Naive thymus-derived CD8-positive, alpha-beta T cell (primary cell): Measurements from ENCODE around the gene DGKQ. TPM values are rescaled to one million over a fixed set of nuclear protein-coding genes. Genes with fewer than 3 reads are reported as not detected.
A peak's percentile ranks its signal among the peaks of the same experiment; 100 is the strongest.

Experiments used
- ATAC-seq, 2 donors: fragments of 150-1000 bp; cut with Tn5 transposase in 1 of 2; sonication (Bioruptor Pico), chemical (Tn5 transposase) in 1 of 2; 1 replicate in 1 of 2; 2 replicates in 1 of 2; pipeline ENCODE4 v1.10.0; 2021; ENCODE audit warnings: mild to moderate bottlenecking in 2 of 2, moderate library complexity in 2 of 2
- POLR2A ChIA-PET: fragments of 350-600 bp; sonication (Branson Sonifier 250); formaldehyde crosslinking; loops from one replicate; lab custom pipeline; 2021; ENCODE audit warnings: antibody characterized with exemption; lab: Charles Lee
- DNase-seq, 10 donors: peaks; one replicate each; pipeline versions ENCODE4 v3.0.0 to v3.0.0-alpha.2; 2020 to 2022
- H3K27ac Mint-ChIP-seq, 10 donors: one replicate each; pipeline ENCODE4 v1.8.0; 2020 to 2022; ENCODE audit warnings: mild to moderate bottlenecking in 10 of 10, mixed read lengths in 10 of 10, moderate library complexity in 4 of 10, inconsistent platforms in 1 of 10
- H3K27me3 Mint-ChIP-seq, 5 donors: one replicate each; pipeline ENCODE4 v1.8.0; 2021 to 2022; ENCODE audit warnings: mixed read lengths in 5 of 5
- H3K36me3 Mint-ChIP-seq, 3 donors: one replicate each; pipeline ENCODE4 v1.8.0; 2020 to 2022; ENCODE audit warnings: mixed read lengths in 3 of 3, mild to moderate bottlenecking in 2 of 3, inconsistent platforms in 1 of 3
- H3K4me1 Mint-ChIP-seq, 4 donors: one replicate each; pipeline ENCODE4 v1.8.0; 2021 to 2022; ENCODE audit warnings: mixed read lengths in 4 of 4
- H3K4me3 Mint-ChIP-seq, 10 donors: one replicate each; pipeline ENCODE4 v1.8.0; 2020 to 2022; ENCODE audit warnings: mild to moderate bottlenecking in 10 of 10, mixed read lengths in 10 of 10, moderate library complexity in 6 of 10, inconsistent platforms in 1 of 10
- H3K9me3 Mint-ChIP-seq, 9 donors: one replicate each; pipeline ENCODE4 v1.8.0; 2020 to 2022; ENCODE audit warnings: mixed read lengths in 9 of 9, mild to moderate bottlenecking in 3 of 9, inconsistent platforms in 1 of 9, moderate library complexity in 1 of 9
- polyA plus RNA-seq, 3 donors: library from polyadenylated mRNA; unstranded; fragments of 300-500 nt; fragmentation: Illumina TruSeq; gene quantifications; one replicate each; pipeline ENCODE4 v1.2.3, GENCODE V29; 2021
- total RNA-seq, 8 experiments: library from RNA in 2 of 8; stranded (reverse) in 2 of 8; gene quantifications; one replicate each; pipeline ENCODE4 v1.2.3 and lab custom pipeline; 2021 to 2026

The DGKQ gene, protein sequence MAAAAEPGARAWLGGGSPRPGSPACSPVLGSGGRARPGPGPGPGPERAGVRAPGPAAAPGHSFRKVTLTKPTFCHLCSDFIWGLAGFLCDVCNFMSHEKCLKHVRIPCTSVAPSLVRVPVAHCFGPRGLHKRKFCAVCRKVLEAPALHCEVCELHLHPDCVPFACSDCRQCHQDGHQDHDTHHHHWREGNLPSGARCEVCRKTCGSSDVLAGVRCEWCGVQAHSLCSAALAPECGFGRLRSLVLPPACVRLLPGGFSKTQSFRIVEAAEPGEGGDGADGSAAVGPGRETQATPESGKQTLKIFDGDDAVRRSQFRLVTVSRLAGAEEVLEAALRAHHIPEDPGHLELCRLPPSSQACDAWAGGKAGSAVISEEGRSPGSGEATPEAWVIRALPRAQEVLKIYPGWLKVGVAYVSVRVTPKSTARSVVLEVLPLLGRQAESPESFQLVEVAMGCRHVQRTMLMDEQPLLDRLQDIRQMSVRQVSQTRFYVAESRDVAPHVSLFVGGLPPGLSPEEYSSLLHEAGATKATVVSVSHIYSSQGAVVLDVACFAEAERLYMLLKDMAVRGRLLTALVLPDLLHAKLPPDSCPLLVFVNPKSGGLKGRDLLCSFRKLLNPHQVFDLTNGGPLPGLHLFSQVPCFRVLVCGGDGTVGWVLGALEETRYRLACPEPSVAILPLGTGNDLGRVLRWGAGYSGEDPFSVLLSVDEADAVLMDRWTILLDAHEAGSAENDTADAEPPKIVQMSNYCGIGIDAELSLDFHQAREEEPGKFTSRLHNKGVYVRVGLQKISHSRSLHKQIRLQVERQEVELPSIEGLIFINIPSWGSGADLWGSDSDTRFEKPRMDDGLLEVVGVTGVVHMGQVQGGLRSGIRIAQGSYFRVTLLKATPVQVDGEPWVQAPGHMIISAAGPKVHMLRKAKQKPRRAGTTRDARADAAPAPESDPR
- 10 to 100 TPM; 37.4 to 39.9 TPM for total RNA-seq
- 10 to 100 TPM in 2 of 3 donors, 1 to 10 TPM in 1; 2.2 to 17.3 (median 10.0) TPM for polyA plus RNA-seq
- total RNA-seq (lab: John Stamatoyannopoulos, UW): 61.5 to 152 (median 108) reads per million in 6 experiments

DNA sequence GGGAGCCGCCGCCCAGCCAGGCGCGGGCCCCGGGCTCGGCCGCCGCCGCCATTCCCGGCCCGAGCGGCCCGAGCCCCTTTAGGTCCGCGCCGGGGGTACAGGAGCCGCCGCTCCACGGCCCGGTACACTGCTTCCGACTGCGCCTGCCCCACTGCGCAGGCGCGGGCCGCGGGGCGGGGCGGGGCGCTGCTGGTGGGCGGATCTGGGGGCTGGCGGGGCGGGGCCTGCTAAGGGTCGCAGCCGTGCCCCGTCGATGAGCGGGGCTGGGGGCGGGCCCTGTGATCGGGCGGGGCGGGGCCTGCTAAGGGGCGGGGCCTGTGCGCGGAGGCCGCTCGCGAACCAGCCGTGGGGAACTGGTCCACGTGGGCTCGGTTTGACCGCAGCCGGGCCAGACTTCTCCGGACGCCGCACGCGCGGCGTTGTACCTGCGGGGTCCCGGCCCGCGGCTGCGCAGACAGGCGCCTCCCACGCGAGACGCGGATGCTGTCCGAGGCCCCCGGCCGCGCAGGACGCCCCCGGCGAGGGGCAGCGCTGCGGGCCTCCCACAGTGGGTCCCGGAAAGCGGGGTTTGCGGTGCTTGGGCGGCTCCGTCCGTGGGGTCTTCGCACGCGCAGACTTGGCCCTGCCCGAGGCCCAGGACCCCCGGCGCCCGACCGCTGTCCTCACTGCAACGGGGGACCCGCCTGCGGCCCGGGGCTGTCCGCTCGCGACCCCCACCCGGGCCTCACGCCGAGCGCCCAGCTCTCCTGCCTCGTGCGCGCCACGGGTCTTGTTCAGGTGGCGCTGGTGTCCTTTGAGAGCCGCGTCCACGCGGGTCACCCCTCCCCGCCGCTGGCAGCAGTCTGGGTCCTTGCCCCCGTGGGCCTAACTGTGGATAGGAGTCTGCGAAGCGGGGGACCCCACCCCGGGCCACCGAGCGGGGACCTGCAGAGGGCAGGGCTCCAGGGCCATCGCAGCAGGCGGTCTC is at the start of gene DGKQ:
Gene DGKQ (minus strand): TSS at position 139 of the 967 bp plus-strand sequence. CDS start 87 bp downstream, at position 52.
- DNase-seq (peak; percentile 73 to 93 (median 88)), ATAC-seq (peak; percentile 79 to 80)
- Mint-ChIP-seq H3K36me3 (no peaks in the 10 kb centered on the region), H3K4me1 (peaks cover 6 to 24% (median 19%) of the 10 kb centered on the region in 4 donors), H3K27ac (peak within 1 kb of the TSS in 3 of 10 donors; percentile 33 to 44 (median 43)), H3K27me3 (no peaks in the 10 kb centered on the region), H3K4me3 (peak within 1 kb of the TSS in 9 of 10 donors; percentile 33 to 71 (median 57)), H3K9me3 (peaks cover 0 to 2% (median 0%) of the 10 kb centered on the region in 9 donors)
- POLR2A ChIA-PET: interaction anchor here (2.6 to 3.0 kb wide), 2 partner anchors 13 to 41 kb away, joined by 9 to 16 read pairs; partner anchors contain the start of genes GAK, IDUA and TMEM175

DNA sequence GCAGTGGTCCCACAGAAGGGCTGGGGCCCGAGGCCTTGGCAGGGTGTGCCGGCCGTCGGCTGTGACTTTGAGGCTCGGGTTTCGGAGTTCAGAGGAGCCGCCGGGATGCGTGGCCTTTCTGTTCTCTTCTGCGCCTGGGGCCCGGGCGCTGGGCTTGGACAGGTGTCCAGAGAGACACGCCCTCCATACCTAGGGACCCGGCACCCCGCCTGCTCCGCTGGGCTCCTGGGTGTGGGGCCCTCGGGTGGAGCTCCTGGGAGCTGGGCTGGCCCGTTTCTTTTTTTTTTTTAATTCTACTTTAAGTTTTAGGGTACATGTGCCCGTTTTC is 49.3 kb upstream of the DGKQ start:
- POLR2A ChIA-PET: no interaction called here
- ATAC-seq (no peak), DNase-seq (no peak)
- Mint-ChIP-seq H3K36me3 (peaks cover 0 to 2% (median 0%) of the 10 kb centered on the region in 3 donors), H3K27ac (no peak overlapping the region), H3K9me3 (no peaks in the 10 kb centered on the region), H3K4me3 (no peak overlapping the region), H3K4me1 (peaks cover 0 to 8% (median 3%) of the 10 kb centered on the region in 4 donors), H3K27me3 (no peaks in the 10 kb centered on the region)

- H3K4me3 Mint-ChIP-seq: no peak overlapping the region
- H3K4me1 Mint-ChIP-seq: peaks cover 0 to 8% (median 3%) of the 10 kb centered on the region in 4 donors
- POLR2A ChIA-PET: no interaction called here
- H3K27ac Mint-ChIP-seq: no peak overlapping the region
- H3K9me3 Mint-ChIP-seq: no peaks in the 10 kb centered on the region
- no peak for ATAC-seq
- no peaks in the 10 kb centered on the region for H3K27me3 Mint-ChIP-seq
- H3K36me3 Mint-ChIP-seq: peaks cover 0 to 2% (median 0%) of the 10 kb centered on the region in 3 donors
- DNase-seq: no peak
Measured at GRCh38 chr4:1022051-1022738, 48.8 kb upstream of the DGKQ start.

GRCh38 chr4:1021386-1022050 is 48.1 kb upstream of the DGKQ start:
- ATAC-seq: no peak
- no peak overlapping the region for H3K4me3 Mint-ChIP-seq
- no peaks in the 10 kb centered on the region for H3K9me3 Mint-ChIP-seq
- POLR2A ChIA-PET: no interaction called here
- no peak overlapping the region for H3K27ac Mint-ChIP-seq
- peaks cover 0 to 2% (median 0%) of the 10 kb centered on the region in 3 donors for H3K36me3 Mint-ChIP-seq
- DNase-seq: no peak
- H3K4me1 Mint-ChIP-seq: peaks cover 0 to 8% (median 3%) of the 10 kb centered on the region in 4 donors
- H3K27me3 Mint-ChIP-seq: no peaks in the 10 kb centered on the region

- ATAC-seq (no peak), DNase-seq (no peak)
- POLR2A ChIA-PET: no interaction called here
- peaks cover 0 to 3% (median 1%) of the 10 kb centered on the region in 4 donors for H3K4me1 Mint-ChIP-seq
- no peaks in the 10 kb centered on the region for H3K9me3 Mint-ChIP-seq
- no peak overlapping the region for H3K4me3 Mint-ChIP-seq
- no peak overlapping the region for H3K27ac Mint-ChIP-seq
- H3K27me3 Mint-ChIP-seq: no peaks in the 10 kb centered on the region
- no peaks in the 10 kb centered on the region for H3K36me3 Mint-ChIP-seq
Measured at GRCh38 chr4:1019729-1020470, 46.5 kb upstream of the DGKQ start.

DNA sequence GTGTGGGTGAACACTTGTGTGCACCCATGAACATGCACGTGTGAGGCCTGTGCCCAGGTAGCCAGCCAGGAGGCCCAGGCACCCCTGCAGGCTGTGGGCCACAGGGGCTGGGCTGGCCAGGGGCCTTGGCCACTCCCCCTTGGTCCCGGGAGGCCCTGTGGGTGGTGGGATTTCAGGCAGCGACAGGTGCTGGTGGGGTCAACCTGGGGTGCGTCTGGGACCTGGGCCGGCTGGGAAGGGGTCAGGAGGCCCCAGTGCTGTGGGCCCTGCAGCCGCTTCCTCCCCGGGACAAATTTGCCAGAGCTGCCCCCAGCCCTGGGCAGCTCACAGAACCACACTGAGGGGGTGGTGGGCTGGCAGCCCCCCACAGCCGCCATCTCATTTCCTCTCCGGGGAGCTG is 46.0 kb upstream of the DGKQ start:
- Mint-ChIP-seq H3K9me3 (no peaks in the 10 kb centered on the region), H3K4me3 (no peak overlapping the region), H3K4me1 (peaks cover 0 to 3% (median 2%) of the 10 kb centered on the region in 4 donors), H3K36me3 (no peaks in the 10 kb centered on the region), H3K27me3 (no peaks in the 10 kb centered on the region), H3K27ac (no peak overlapping the region)
- ATAC-seq (no peak), DNase-seq (no peak)
- POLR2A ChIA-PET: no interaction called here

DNA sequence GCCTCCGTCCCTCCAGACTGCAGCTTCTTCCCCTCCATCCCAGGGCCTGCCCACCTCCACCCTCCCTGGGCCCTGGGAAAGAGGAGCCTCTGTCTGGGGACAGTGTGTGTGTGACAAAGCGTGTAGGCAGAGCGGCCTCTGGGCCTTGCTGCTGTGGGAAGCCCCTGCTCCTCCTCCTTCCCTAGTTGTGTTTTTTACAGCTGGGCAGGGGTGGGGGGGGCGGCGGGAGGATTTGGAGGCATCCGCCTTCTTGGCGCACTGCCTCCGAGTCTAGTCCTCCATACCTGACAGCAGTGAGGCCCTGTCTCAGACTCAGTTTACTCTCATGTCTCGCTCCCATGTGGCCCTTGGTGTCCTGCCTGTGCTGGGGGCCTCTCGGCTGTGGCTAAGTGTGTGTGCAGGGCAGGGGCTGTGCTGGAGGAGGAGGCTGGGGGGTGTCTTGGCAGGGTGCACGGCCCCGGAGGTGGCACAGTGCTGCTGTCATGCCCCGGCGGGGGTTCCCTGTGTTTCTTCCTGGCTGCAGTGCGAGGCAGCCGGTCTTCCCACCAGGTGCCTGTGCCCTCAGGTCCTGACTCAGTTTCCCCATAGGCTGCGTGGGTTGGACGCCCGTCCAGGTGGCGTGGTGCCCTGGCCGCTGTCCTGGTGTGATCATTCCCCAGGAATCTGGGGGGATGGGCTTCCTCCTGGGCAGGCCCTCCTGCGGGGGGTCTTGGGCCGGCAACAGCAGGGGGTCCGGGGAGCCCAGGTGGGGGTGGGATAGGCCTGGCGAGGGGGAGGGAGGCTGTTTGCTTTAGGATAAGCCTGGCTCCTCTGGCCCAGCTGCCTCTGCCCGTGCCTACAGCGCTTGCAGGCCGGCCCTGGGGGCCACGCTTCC is 45.0 kb upstream of the DGKQ start:
- no peak overlapping the region for H3K4me3 Mint-ChIP-seq
- peaks cover 0 to 9% (median 5%) of the 10 kb centered on the region in 4 donors for H3K4me1 Mint-ChIP-seq
- no peaks in the 10 kb centered on the region for H3K9me3 Mint-ChIP-seq
- no peaks in the 10 kb centered on the region for H3K27me3 Mint-ChIP-seq
- no peak overlapping the region for H3K27ac Mint-ChIP-seq
- DNase-seq (no peak), ATAC-seq (no peak)
- no peaks in the 10 kb centered on the region for H3K36me3 Mint-ChIP-seq
- POLR2A ChIA-PET: no interaction called here

- Mint-ChIP-seq H3K36me3 (no peaks in the 10 kb centered on the region), H3K9me3 (no peaks in the 10 kb centered on the region), H3K4me1 (peaks cover 0 to 10% (median 5%) of the 10 kb centered on the region in 4 donors), H3K4me3 (no peak overlapping the region), H3K27ac (no peak overlapping the region), H3K27me3 (no peaks in the 10 kb centered on the region)
- ATAC-seq: no peak
- POLR2A ChIA-PET: no interaction called here
- no peak for DNase-seq
Measured at GRCh38 chr4:1017706-1018105, 44.3 kb upstream of the DGKQ start.

- H3K9me3 Mint-ChIP-seq: no peaks in the 10 kb centered on the region
- POLR2A ChIA-PET: no interaction called here
Measured at GRCh38 chr4:1017211-1017610, 43.8 kb upstream of the DGKQ start.

GRCh38 chr4:1015746-1016145 is 42.4 kb upstream of the DGKQ start:
- POLR2A ChIA-PET: no interaction called here
- DNase-seq (no peak), ATAC-seq (no peak)
- Mint-ChIP-seq H3K9me3 (no peaks in the 10 kb centered on the region), H3K27ac (no peak overlapping the region), H3K4me1 (peaks cover under 1 to 9% (median 5%) of the 10 kb centered on the region in 4 donors), H3K36me3 (no peaks in the 10 kb centered on the region), H3K27me3 (no peaks in the 10 kb centered on the region), H3K4me3 (no peak overlapping the region)

More at GRCh38 chr4:1017211-1017610, 43.8 kb upstream of the DGKQ start:
- ATAC-seq (no peak), DNase-seq (no peak)
- no peak overlapping the region for H3K4me3 Mint-ChIP-seq
- no peaks in the 10 kb centered on the region for H3K27me3 Mint-ChIP-seq
- peaks cover 0 to 11% (median 5%) of the 10 kb centered on the region in 4 donors for H3K4me1 Mint-ChIP-seq
- no peaks in the 10 kb centered on the region for H3K36me3 Mint-ChIP-seq
- no peak overlapping the region for H3K27ac Mint-ChIP-seq
